Cardiac fibroblast (primary cell): ENCODE measurements around the gene BICRA.

Experiments
- DNase-seq, 2 donors: peaks; one replicate each; pipeline versions ENCODE4 v3.0.0 to v3.0.0-alpha.2; 2010; ENCODE audit warnings: low read depth in 2 of 2
- H3K4me3 ChIP-seq, 2 donors: replicated peaks in 1 of 2; 1 replicate in 1 of 2; 2 replicates in 1 of 2; pipeline ENCODE4 v1.5.1; 2011; ENCODE audit warnings: low read depth in 2 of 2, low read length in 2 of 2, mild to moderate bottlenecking in 2 of 2, moderate library complexity in 1 of 2
- TF ChIP-seq, protein P1 (sequence below): IDR thresholded peaks from one replicate; pipeline ENCODE4 v1.5.1; 2011; ENCODE audit warnings: low read depth, mild to moderate bottlenecking, low read length, inconsistent platforms

BICRA gene

DNA sequence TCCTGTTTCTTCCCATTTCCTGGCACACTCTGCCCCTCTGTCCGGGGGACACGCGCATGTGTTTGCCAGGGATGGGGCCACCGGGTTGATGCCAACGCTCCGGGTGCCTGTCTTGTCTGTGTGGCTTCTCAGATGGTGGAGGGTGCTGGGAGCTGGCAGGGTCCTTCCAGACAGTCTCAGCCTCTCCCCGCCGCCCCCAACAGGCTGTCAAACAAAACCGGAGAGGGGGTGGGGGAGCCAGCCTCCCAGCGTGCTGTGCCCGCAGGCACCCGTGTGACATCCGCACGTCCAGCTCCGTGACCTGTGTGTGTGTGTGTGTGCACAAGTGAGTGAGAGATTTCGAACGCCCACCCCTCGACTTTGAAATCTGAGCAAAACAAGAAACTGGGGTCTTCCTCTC is 93.7 kb downstream of the BICRA start:
- no peak overlapping the region for H3K4me3 ChIP-seq
- TF ChIP-seq, protein P1, sequence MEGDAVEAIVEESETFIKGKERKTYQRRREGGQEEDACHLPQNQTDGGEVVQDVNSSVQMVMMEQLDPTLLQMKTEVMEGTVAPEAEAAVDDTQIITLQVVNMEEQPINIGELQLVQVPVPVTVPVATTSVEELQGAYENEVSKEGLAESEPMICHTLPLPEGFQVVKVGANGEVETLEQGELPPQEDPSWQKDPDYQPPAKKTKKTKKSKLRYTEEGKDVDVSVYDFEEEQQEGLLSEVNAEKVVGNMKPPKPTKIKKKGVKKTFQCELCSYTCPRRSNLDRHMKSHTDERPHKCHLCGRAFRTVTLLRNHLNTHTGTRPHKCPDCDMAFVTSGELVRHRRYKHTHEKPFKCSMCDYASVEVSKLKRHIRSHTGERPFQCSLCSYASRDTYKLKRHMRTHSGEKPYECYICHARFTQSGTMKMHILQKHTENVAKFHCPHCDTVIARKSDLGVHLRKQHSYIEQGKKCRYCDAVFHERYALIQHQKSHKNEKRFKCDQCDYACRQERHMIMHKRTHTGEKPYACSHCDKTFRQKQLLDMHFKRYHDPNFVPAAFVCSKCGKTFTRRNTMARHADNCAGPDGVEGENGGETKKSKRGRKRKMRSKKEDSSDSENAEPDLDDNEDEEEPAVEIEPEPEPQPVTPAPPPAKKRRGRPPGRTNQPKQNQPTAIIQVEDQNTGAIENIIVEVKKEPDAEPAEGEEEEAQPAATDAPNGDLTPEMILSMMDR, result no peak
- DNase-seq, result no peak

DNA sequence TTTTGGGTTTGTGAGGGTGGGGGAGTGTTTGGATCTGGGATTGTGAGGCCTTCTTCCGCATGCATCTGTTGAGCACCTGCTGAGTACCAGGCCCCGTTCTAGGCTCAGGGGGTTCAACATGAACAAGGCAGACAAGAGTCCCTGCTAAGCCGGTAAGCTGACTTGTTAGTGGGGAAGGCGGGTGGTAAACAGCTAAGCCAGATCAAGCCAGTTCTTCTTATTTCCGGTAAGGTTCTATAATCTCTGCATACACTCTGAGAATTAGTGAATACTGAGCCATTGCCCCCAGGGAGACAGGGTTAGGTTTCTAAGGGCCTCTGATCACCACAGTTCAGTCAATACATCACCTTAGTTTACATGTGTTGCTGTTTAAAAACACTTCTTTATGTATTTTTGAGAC is 94.4 kb downstream of the BICRA start:
- DNase-seq, result no peak
- H3K4me3 ChIP-seq, result no peak overlapping the region
- TF ChIP-seq, protein P1, result no peak

DNA sequence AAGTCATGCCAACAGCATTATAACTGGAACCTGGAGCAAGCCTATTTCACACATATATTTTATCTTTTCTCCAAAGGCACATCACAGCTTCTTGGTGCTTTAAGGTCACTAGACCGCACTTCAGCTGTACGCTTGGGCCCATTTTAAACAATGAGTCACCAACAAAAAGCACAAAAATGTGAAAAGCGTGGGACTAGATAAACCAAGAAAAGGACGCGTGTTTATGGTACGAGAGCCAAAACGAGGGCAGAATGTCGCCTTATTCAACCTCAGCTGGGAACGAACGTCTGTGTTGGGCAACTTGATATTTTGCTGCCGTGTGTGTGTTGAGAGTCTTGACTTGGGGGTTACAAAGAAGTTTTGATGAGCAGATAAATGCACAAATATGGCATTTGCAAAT is 95.1 kb downstream of the BICRA start:
- DNase-seq, result peak; percentile 61 to 79
- TF ChIP-seq, protein P1, result no peak

DNA sequence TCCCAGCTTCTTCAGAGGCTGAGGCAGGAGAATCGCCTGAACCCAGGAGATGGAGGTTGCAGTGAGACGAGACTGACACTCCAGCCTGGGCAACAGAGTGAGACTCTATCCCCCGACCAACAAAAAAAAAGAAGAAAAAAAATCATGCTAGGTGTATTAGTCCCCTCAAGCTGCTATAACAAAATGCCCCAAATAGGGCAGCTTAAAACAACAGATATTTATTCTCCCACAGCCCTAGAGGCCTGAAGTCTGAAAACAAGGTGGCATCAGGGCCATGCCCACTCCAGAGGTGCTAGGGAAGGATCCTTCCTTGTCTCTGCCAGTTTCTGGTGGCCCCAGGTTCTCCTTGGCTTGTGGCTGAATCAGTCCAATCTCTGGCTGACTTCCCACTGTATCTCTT is 95.7 kb downstream of the BICRA start:
- no peak for DNase-seq
- H3K4me3 ChIP-seq, result no peak overlapping the region
- TF ChIP-seq, protein P1, result no peak

More for the DNA sequence above, 95.1 kb downstream of the BICRA start:
- H3K4me3 ChIP-seq, result no peak overlapping the region

DNA sequence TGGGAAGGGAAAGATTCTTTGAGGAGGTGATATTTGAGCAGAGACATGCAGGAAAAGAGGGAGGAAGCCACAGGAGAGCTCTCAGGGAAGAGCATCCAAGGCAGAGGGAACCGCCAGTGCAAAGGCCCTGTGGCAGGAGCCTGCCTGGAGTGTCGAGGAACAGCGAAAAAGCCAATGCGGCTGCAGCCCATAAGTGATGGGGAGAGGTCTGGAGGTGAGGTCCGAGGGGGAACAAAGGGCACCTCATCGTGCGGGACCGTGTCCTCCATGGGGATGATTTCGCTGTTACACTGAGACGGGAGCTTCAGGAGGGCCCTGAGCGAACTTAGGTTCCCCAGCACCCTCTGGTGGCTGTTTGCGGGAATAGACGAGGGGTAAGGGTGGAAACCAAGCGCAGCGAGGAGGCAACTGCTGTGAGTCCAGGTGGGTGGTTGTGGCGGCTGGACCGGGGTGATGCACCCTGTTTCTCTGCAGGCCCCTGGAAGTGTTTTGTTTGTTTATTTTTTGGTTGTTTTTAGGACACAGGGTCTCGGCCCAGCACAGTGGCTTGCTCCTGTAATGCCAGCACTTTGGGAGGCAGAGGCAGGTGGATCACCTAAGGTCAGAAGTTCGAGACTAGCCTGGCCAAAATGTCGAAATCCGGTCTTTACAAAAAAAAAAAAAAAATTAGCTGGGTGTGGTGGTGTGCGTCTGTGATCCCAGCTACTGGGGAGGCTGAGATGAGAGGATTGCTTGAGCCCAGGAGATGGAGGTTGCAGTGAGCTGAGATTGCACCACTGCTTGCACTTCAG is 98.4 kb downstream of the BICRA start:
- peak; percentile 83 to 86 for DNase-seq
- TF ChIP-seq, protein P1, result peak; percentile 96
- H3K4me3 ChIP-seq, result no peak overlapping the region

DNA sequence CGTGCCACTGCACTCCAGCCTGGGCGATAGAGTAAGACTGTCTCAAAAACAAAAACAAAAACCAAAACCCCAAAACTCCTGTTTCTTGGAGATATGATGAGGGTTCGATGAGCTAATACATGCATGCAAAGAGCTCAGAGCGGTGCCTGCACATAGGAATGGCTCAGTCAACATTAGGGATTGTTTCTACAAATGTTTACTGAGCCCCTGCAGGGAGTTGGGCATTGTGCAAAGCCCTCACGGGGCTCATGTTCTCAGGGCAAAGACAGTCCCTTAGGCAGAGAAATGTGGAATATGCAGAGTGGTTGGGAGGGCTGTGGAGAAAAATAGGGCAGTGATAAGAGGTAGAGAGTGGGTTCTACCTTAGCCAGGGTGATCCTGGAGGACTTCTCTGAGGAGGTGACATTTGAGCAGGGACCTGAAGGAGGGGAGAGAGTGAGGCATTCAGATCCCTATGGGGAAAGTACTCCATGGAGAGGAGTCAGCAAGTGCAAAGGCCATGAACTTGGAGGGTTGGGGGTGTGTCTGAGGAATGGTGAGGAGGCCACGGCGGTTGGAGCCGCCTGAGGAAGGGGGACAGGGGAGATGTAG is 102.8 kb downstream of the BICRA start:
- DNase-seq, result no peak
- TF ChIP-seq, protein P1, result no peak
- no peak overlapping the region for H3K4me3 ChIP-seq
